NT2/D1 (cell line): ENCODE measurements around the gene CELF2.

Source experiments
- DNase-seq: peaks from one replicate; pipeline ENCODE4 v3.0.0-alpha.2; 2011; ENCODE audit warnings: low read depth, low spot score
- H3K27me3 ChIP-seq: 2 replicates; pipeline ENCODE4 v1.6.0; 2011; ENCODE audit warnings: mild to moderate bottlenecking; ENCODE audit not compliant: insufficient read length, insufficient read depth
- H3K36me3 ChIP-seq: 2 replicates; pipeline ENCODE4 v1.6.1; 2011; ENCODE audit warnings: mild to moderate bottlenecking, low read length, mixed read lengths; ENCODE audit not compliant: insufficient read depth, insufficient read length
- H3K4me1 ChIP-seq: 2 replicates; pipeline ENCODE4 v1.5.1; 2011; ENCODE audit not compliant: insufficient read depth, insufficient read length
- H3K4me3 ChIP-seq: 2 replicates; pipeline ENCODE4 v1.5.1; 2011; ENCODE audit warnings: low read depth; ENCODE audit not compliant: insufficient read length
- H3K9ac ChIP-seq: 2 replicates; pipeline ENCODE4 v1.6.0; 2011; ENCODE audit warnings: low read depth; ENCODE audit not compliant: insufficient read length
- H3K9me3 ChIP-seq: 2 replicates; pipeline ENCODE4 v1.5.1; 2011; ENCODE audit warnings: mild to moderate bottlenecking, low read length; ENCODE audit not compliant: insufficient read depth
- SUZ12 ChIP-seq: IDR thresholded peaks from 2 replicates; pipeline ENCODE4 v1.6.1; 2011; ENCODE audit not compliant: insufficient read length, insufficient read depth; ENCODE audit errors: extremely low read depth
- YY1 ChIP-seq: IDR thresholded peaks from 2 replicates; pipeline ENCODE4 v1.6.1; 2011; ENCODE audit not compliant: insufficient read length, insufficient read depth
- ZNF274 ChIP-seq: IDR thresholded peaks from 2 replicates; pipeline ENCODE4 v1.6.1; 2011; ENCODE audit warnings: mild to moderate bottlenecking, low read depth, low read length

CELF2 gene

DNA sequence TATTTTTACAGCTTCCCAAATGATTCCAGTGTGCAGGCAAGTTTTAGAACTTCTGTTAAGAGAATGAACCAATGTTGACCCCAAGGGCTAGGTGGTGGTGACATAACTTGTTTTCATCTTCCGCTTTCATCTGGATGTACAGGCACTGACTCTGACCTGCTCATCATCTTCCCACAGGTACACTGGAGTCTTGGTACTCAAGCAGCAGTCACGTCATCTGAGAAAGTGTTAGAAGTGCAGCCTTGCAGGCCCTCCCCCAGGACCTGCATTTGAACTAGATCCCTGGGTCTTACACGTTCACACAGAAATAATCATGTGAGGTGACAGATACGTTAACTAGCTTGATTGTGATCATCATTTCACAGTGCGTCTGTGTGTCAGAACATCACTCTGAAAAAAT, 212.2 kb downstream of the CELF2 start:
- no peak for TF ChIP-seq YY1
- TF ChIP-seq ZNF274 = no peak
- no peak for TF ChIP-seq SUZ12
- no peaks in the 10 kb centered on the region for H3K36me3 ChIP-seq
- H3K9me3 ChIP-seq = no peaks in the 10 kb centered on the region
- H3K4me1 ChIP-seq = peaks cover 3% of the 10 kb centered on the region
- H3K4me3 ChIP-seq = no peak overlapping the region
- DNase-seq = no peak
- H3K9ac ChIP-seq = no peak overlapping the region
- H3K27me3 ChIP-seq = no peaks in the 10 kb centered on the region

DNA sequence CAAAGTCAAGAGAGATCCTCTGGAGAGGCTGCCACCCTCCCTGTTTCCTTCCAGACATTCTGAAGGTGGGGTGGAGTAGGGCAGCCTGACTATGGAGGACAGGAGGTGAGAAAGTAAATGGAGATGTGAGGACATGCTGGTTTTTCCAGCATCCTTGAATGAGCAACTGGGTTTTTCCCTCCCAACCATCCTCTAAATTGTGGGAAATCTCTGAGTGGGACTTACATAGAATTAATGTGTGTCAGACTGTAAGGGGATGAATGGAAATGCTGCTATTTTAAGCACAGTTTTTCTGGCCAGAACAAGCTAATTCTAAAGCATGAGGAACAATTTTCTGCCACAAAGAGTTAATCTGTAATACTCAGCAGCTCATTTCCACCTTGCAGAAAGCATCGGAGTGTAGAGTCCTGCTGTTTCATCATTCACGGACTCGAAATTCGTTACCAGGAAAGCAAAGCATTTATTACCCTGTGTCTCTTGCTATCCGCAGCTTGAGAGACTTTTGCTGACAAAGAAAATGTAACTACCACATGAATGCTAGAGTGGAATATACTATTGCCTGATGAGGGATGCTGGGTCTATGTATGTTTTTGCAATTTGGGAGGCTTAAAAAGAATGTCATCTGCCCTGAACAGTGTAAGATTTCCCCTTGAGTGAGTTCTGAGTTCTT, 213.0 kb downstream of the CELF2 start:
- Histone ChIP-seq H3K9ac (no peak overlapping the region), H3K36me3 (no peaks in the 10 kb centered on the region), H3K27me3 (no peaks in the 10 kb centered on the region), H3K4me1 (peaks cover 3% of the 10 kb centered on the region), H3K9me3 (no peaks in the 10 kb centered on the region), H3K4me3 (no peak overlapping the region)
- TF ChIP-seq ZNF274 = no peak
- no peak for TF ChIP-seq YY1
- TF ChIP-seq SUZ12 = no peak
- DNase-seq = no peak

DNA sequence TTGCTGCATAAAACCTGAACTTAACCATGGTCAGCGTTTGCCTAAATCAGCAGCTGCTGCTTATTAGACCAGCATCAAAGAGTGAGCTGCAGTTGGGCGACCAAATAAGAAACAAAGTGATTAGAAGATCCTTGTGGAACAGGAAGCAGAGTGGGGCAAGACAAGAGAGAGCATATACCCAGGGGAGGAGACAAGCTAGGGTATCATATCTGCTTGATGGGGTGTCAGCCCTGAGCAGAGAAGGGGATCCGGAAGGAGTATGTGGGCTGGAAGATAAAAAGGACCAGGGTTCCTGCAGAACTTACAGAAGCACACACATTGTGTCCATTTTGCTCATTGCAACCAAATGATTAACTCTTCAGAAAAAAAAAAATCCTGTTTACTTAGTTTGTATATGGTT, 213.6 kb downstream of the CELF2 start:
- no peak for DNase-seq
- Histone ChIP-seq H3K4me3 (no peak overlapping the region), H3K4me1 (peaks cover 3% of the 10 kb centered on the region), H3K36me3 (no peaks in the 10 kb centered on the region), H3K27me3 (no peaks in the 10 kb centered on the region), H3K9me3 (no peaks in the 10 kb centered on the region), H3K9ac (no peak overlapping the region)
- no peak for TF ChIP-seq SUZ12

DNA sequence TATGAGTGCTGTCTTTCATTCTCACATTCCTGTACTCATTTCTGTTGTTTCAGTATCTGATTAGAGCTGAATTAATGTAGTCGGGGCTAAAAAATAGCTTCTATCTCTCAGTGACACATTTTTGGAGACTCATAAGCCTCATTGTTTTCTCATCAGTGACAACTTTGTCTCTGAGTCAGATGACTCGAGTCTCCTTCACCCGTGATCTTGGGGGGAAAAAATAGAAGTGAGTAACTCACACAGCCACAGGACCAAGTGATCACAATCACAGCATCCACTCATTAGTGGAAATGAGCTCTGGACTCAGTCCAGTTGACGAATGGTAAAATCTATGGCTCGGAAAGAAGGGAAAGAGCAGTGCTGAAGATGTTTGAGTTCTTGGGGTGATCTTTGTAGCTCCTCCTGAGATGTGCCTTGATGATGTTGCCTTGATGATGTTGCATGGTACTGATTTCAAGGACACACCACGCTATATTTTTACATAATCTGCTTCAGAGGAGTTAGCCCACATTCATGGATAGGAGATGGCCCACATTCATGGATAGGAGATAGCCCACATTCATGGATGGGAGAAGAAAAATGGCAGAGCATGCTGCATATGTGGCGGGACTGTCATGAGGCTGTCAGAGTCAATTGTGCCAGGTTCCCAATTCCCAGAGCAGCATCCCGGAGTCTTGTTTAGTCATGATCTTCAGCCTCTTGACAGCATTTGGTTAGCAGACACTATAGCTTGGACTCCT, 214.7 kb downstream of the CELF2 start:
- Histone ChIP-seq H3K36me3 (no peaks in the 10 kb centered on the region), H3K27me3 (no peaks in the 10 kb centered on the region), H3K4me3 (no peak overlapping the region), H3K4me1 (no peaks in the 10 kb centered on the region), H3K9ac (no peak overlapping the region), H3K9me3 (no peaks in the 10 kb centered on the region)
- no peak for TF ChIP-seq SUZ12
- TF ChIP-seq YY1 = no peak
- TF ChIP-seq ZNF274 = no peak
- DNase-seq = no peak

DNA sequence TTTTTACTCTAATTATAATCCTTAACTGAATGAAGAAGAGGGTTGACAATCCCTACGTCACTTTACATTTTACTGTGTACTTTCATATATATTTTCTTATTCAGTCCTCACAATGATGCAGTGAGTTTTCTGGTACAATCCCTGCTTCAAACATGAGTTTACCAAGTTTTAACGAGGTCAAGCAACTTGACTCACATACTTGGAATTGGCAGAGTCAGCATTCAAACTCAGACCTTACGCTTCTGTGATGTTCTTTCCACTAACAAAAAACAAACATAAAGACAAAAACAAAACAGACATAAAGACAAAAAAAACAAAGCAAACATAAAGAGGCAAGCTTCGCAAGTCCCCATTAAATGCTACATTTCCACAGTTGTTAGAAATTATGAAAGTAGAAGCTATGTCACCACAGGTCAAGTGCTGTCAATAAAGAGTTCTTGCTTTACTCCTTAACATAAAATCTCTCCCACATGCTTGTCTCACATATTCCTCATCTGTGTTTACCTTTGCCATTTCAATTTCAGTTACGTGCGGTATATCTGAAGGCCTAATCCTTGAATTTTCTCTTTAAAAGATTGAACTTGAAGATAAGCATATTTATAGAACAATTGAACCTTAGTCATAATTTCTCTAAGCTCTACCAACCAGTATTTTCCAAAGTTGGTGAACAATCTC, 217.3 kb downstream of the CELF2 start:
- Histone ChIP-seq H3K36me3 (no peaks in the 10 kb centered on the region), H3K4me1 (no peaks in the 10 kb centered on the region), H3K9ac (no peak overlapping the region), H3K27me3 (no peaks in the 10 kb centered on the region), H3K4me3 (no peak overlapping the region), H3K9me3 (no peaks in the 10 kb centered on the region)
- TF ChIP-seq YY1 (no peak), ZNF274 (no peak), SUZ12 (no peak)
- no peak for DNase-seq

DNA sequence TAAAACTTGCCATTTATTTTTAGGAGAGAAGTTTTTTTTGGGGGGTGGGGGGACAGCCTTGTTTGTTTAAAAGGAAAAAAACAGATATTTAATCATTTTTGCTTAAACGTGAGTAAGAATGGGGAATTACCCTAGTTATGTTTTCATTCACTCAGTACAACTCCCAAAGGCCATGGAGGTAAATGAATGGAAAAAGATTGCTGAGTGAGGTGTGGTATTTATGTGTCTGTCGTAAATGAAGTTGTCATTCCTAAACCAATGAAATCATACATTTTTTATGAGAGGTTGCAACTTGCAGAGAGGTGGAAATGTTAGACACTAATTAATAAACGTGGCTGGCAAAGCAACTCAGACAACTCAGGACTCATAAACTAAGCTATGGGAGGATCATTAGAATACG, 218.1 kb downstream of the CELF2 start:
- TF ChIP-seq SUZ12 (no peak), YY1 (no peak), ZNF274 (no peak)
- Histone ChIP-seq H3K4me1 (no peaks in the 10 kb centered on the region), H3K36me3 (no peaks in the 10 kb centered on the region), H3K9me3 (no peaks in the 10 kb centered on the region), H3K27me3 (no peaks in the 10 kb centered on the region), H3K4me3 (no peak overlapping the region), H3K9ac (no peak overlapping the region)
- DNase-seq = no peak

DNA sequence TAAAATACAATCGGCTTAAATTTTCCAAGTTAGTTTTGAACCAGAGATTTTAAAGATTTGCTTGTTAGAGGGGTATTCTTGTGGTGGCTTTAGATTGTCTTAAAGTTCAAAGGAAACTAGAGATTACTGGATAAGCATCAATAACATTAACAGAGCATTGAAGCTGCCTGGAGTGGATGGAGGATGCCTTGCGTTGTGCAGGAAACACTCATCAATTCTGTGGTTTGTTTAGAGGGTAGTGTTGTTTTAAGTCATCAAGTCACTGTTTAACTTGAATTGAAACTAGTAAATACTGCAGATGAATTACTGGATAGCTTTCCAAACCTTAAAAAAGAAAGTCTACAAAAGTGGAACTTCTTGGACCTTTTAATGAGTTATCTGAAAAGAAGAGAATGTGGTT, 218.6 kb downstream of the CELF2 start:
- Histone ChIP-seq H3K36me3 (no peaks in the 10 kb centered on the region), H3K4me1 (no peaks in the 10 kb centered on the region), H3K4me3 (no peak overlapping the region), H3K27me3 (no peaks in the 10 kb centered on the region), H3K9ac (no peak overlapping the region), H3K9me3 (no peaks in the 10 kb centered on the region)
- TF ChIP-seq YY1 (no peak), ZNF274 (no peak), SUZ12 (no peak)
- DNase-seq = no peak
